Measurements from ENCODE around the gene KIAA1328. TPM values are rescaled to one million over a fixed set of nuclear protein-coding genes. Genes with fewer than 3 reads are reported as not detected.

KIAA1328 gene
- total RNA-seq, 1 experiment from 2014 or later = 6.2 TPM

GRCh38 chr18:37258819-37259218 is 429.9 kb downstream of the KIAA1328 start:
- H3K9me3 ChIP-seq (ENCODE audit: control insufficient read depth, insufficient read depth, low read depth, low read length) = no peaks in the 10 kb centered on the region
- H3K27me3 ChIP-seq (ENCODE audit: control insufficient read depth, insufficient read depth, low read length) = no peaks in the 10 kb centered on the region
- ChIA-PET POLR2A (no interaction called here), CTCF (no interaction called here)
- no peak for ATAC-seq
- no TSS peak for BruUV-seq (replicated peaks)
- no peaks in the 10 kb centered on the region for H3K36me3 ChIP-seq (ENCODE audit: control insufficient read depth, insufficient read depth, low read length)
- no peak overlapping the region for H3K4me3 ChIP-seq (ENCODE audit: low read depth in 2 of 2, low read length in 2 of 2)
- DNase-seq (ENCODE audit: low read depth, low spot score) = no peak
- in situ Hi-C loops (cut with HindIII; ENCODE audit: low pct_unique_long_range_greater_than_20kb, low sequenced_read_pairs) = no loop called here
- TF ChIP-seq SIN3A (IDR thresholded peaks at IDR 0.05; ENCODE audit: borderline replicate concordance, insufficient read depth, low read depth, low read length) = no peak
- TF ChIP-seq CTCF (IDR thresholded peaks at IDR 0.05) = no peak
- no peak for TF ChIP-seq REST (IDR thresholded peaks at IDR 0.05; ENCODE audit: insufficient read depth in 1 of 2, low read depth in 2 of 2, low read length in 1 of 2)
- TF ChIP-seq TCF7L2 (IDR thresholded peaks at IDR 0.05; ENCODE audit: low read depth, low read length) = no peak
- no peak for TF ChIP-seq POLR2AphosphoS5 (IDR thresholded peaks at IDR 0.05; ENCODE audit: low read depth, low read length)
- intact Hi-C loops (cut with micrococcal nuclease; ENCODE audit: unreplicated experiment) = no loop called here
- no peak overlapping the region for H3K27ac ChIP-seq (ENCODE audit: low read length)
- H3K4me1 ChIP-seq (ENCODE audit: control insufficient read depth, insufficient read depth, low read length) = no peaks in the 10 kb centered on the region

GRCh38 chr18:37259711-37260110 is 430.8 kb downstream of the KIAA1328 start:
- TF ChIP-seq POLR2AphosphoS5 (IDR thresholded peaks at IDR 0.05; ENCODE audit: low read depth, low read length) = no peak
- TF ChIP-seq REST (IDR thresholded peaks at IDR 0.05; ENCODE audit: insufficient read depth in 1 of 2, low read depth in 2 of 2, low read length in 1 of 2) = no peak
- TF ChIP-seq CTCF (IDR thresholded peaks at IDR 0.05) = no peak
- TF ChIP-seq TCF7L2 (IDR thresholded peaks at IDR 0.05; ENCODE audit: low read depth, low read length) = no peak
- no peak for TF ChIP-seq SIN3A (IDR thresholded peaks at IDR 0.05; ENCODE audit: borderline replicate concordance, insufficient read depth, low read depth, low read length)
- Histone ChIP-seq H3K4me1 (ENCODE audit: control insufficient read depth, insufficient read depth, low read length) (no peaks in the 10 kb centered on the region), H3K27me3 (ENCODE audit: control insufficient read depth, insufficient read depth, low read length) (no peaks in the 10 kb centered on the region), H3K4me3 (ENCODE audit: low read depth in 2 of 2, low read length in 2 of 2) (no peak overlapping the region), H3K27ac (ENCODE audit: low read length) (no peak overlapping the region), H3K9me3 (ENCODE audit: control insufficient read depth, insufficient read depth, low read depth, low read length) (no peaks in the 10 kb centered on the region), H3K36me3 (ENCODE audit: control insufficient read depth, insufficient read depth, low read length) (no peaks in the 10 kb centered on the region)
- no TSS peak for BruUV-seq (replicated peaks)
- ATAC-seq (no peak), DNase-seq (ENCODE audit: low read depth, low spot score) (no peak)
- in situ Hi-C loops (cut with HindIII; ENCODE audit: low pct_unique_long_range_greater_than_20kb, low sequenced_read_pairs) = no loop called here
- POLR2A ChIA-PET = no interaction called here
- CTCF ChIA-PET = no interaction called here
- intact Hi-C loops (cut with micrococcal nuclease; ENCODE audit: unreplicated experiment) = no loop called here
